Activated naive CD8-positive, alpha-beta T cell (primary cell): ENCODE results near the gene SGSM1.

Source experiments
- H3K27ac Mint-ChIP-seq: one replicate; pipeline ENCODE4 v1.8.0; 2021; ENCODE audit warnings: mixed read lengths
- H3K27me3 Mint-ChIP-seq: one replicate; pipeline ENCODE4 v1.8.0; 2021; ENCODE audit warnings: mixed read lengths
- H3K36me3 Mint-ChIP-seq: one replicate; pipeline ENCODE4 v1.8.0; 2021; ENCODE audit warnings: mixed read lengths
- H3K4me1 Mint-ChIP-seq: one replicate; pipeline ENCODE4 v1.8.0; 2021; ENCODE audit warnings: low read depth, mixed read lengths
- H3K4me3 Mint-ChIP-seq: one replicate; pipeline ENCODE4 v1.8.0; 2021; ENCODE audit warnings: mild to moderate bottlenecking, mixed read lengths
- H3K9me3 Mint-ChIP-seq: one replicate; pipeline ENCODE4 v1.8.0; 2021; ENCODE audit warnings: low read depth, mixed read lengths

SGSM1 gene, protein sequence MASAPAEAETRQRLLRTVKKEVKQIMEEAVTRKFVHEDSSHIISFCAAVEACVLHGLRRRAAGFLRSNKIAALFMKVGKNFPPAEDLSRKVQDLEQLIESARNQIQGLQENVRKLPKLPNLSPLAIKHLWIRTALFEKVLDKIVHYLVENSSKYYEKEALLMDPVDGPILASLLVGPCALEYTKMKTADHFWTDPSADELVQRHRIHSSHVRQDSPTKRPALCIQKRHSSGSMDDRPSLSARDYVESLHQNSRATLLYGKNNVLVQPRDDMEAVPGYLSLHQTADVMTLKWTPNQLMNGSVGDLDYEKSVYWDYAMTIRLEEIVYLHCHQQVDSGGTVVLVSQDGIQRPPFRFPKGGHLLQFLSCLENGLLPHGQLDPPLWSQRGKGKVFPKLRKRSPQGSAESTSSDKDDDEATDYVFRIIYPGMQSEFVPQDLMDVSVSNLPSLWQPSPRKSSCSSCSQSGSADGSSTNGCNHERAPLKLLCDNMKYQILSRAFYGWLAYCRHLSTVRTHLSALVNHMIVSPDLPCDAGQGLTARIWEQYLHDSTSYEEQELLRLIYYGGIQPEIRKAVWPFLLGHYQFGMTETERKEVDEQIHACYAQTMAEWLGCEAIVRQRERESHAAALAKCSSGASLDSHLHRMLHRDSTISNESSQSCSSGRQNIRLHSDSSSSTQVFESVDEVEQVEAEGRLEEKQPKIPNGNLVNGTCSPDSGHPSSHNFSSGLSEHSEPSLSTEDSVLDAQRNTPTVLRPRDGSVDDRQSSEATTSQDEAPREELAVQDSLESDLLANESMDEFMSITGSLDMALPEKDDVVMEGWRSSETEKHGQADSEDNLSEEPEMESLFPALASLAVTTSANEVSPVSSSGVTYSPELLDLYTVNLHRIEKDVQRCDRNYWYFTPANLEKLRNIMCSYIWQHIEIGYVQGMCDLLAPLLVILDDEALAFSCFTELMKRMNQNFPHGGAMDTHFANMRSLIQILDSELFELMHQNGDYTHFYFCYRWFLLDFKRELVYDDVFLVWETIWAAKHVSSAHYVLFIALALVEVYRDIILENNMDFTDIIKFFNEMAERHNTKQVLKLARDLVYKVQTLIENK

DNA sequence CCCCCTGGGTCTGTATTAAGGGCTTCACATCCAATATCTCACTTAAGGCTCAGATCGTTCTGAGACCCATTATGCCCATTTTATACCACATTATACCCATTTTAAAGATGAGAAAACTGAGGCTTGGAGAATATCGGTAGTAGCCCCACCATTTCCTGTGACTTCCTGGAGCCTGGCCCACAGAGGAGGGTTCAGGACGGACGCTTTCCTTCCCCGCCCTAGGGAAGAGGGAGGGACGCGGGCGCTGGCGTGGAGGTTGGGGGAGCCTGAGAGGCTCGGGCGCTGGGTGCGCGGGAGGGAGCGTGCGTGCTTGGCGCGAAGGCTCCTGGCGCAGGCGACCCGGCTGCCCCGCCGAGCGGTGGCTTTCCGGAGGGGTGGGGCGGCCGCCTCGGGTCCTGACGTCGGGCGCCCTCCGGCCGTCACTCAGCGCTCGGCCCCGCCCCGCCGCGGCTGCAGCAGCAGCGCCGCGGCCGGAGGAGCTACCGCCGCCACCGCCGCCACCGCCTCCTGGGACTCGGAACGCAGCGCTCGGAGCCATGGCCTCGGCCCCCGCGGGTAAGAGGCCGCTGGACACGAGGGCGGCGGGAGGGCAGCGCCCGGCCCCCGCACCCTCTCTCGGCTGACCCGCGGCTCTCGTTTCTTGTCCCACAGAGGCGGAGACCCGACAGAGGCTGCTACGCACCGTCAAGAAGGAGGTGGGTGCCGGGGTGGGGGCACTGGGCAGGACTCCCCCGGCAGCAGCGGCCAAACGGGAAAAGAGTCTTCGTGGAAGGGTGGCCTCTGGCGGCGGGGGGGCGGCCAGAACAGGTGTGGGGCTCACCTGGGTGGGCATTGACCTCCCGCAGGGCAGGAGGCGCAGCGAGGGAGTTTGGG is at the start of gene SGSM1:
Gene SGSM1, plus strand, starts transcription at position 422 of the 873 bp plus-strand sequence. Its CDS starts 115 bp downstream, at position 537.
- no peaks in the 10 kb centered on the region for H3K36me3 Mint-ChIP-seq

DNA sequence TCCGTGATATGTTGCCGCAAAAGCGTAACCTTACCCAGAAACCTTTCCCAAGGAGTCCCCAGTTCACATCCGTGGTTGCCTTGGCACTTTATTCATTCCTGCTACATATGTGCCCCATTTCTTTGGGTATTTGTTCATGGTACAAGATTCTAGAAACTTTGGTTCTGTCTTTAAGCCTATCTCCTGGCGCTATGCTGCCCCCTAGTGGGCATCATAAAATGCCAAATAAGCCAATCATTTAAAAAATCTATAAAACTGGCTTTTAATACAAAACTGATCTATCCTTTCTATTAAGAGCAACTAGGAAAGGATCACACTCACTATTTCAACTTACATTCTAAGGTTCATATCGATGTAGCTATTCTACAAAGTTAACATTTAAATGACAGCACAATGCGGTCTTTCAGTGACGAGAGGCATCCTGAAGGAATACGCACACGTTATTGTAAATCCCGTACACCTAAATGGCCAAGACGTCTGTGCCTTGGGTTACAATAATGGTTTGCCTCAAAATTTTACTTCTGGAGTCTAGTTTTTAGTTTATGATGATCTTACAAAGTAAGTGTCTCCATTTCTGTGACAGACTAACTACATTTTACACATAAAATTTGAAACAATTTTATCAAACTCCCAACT is 47.7 kb upstream of the SGSM1 start:
- Mint-ChIP-seq H3K27me3 (no peaks in the 10 kb centered on the region), H3K4me1 (no peaks in the 10 kb centered on the region), H3K9me3 (no peaks in the 10 kb centered on the region), H3K4me3 (no peak overlapping the region), H3K36me3 (no peaks in the 10 kb centered on the region), H3K27ac (no peak overlapping the region)

More for the DNA sequence above, at the start of gene SGSM1:
- H3K27ac Mint-ChIP-seq, result no peak within 1 kb of the TSS
- peak within 1 kb of the TSS; percentile 72 for H3K4me3 Mint-ChIP-seq
- H3K9me3 Mint-ChIP-seq, result no peaks in the 10 kb centered on the region
- peaks cover 8% of the 10 kb centered on the region for H3K4me1 Mint-ChIP-seq
- H3K27me3 Mint-ChIP-seq, result no peaks in the 10 kb centered on the region

DNA sequence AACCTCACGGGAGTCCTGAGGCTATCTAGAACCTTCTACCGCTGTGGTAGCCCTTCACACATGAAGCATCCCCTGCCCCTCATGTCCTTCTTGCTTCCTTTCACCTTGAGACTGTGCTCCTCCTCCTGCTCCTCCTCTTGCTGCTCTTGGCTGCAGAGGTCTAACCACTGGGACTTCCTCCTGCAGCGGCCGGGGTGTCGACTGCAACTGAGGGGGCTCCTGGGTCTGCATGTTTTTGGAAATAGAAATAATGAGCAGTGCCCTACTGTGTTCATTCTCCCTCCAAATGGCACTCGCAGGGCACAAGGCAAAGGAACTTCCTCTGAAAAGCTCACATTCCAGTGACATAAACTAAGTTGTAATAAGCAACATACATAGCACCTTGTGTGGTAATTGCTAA is 46.2 kb upstream of the SGSM1 start:
- Mint-ChIP-seq H3K27me3 (no peaks in the 10 kb centered on the region), H3K4me1 (no peaks in the 10 kb centered on the region), H3K36me3 (no peaks in the 10 kb centered on the region), H3K4me3 (no peak overlapping the region), H3K9me3 (no peaks in the 10 kb centered on the region), H3K27ac (no peak overlapping the region)

DNA sequence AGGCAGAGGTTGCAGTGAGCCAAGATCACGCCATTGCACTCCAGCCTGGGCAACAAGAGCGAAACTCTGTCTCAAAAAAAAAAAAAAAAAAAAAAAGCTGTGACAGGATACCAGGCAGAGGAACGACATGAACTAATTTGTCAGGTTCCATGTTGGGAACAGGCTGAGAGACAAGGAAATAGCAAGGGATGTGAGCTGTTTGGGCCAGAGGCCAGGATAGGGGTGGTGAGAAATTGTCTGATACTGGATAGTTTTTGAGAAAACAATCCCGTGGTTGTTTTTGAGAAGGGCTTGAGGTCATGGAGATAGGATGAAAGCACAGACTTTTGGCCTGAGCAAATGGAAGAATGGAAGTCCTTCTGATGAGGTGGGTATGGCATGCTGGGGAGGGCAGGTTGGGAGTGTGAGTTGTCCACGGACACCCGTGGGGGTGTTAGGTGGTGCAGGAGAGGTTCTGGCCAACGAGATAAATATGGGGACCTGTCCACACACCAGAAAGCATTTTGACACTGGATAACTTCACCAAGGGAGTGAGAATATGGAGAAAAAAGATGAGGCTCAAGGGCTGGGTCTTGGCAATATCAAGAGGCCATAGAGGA is 45.2 kb upstream of the SGSM1 start:
- no peaks in the 10 kb centered on the region for H3K36me3 Mint-ChIP-seq
- no peaks in the 10 kb centered on the region for H3K4me1 Mint-ChIP-seq
- H3K27ac Mint-ChIP-seq, result no peak overlapping the region
- no peaks in the 10 kb centered on the region for H3K9me3 Mint-ChIP-seq
- no peak overlapping the region for H3K4me3 Mint-ChIP-seq
- no peaks in the 10 kb centered on the region for H3K27me3 Mint-ChIP-seq

DNA sequence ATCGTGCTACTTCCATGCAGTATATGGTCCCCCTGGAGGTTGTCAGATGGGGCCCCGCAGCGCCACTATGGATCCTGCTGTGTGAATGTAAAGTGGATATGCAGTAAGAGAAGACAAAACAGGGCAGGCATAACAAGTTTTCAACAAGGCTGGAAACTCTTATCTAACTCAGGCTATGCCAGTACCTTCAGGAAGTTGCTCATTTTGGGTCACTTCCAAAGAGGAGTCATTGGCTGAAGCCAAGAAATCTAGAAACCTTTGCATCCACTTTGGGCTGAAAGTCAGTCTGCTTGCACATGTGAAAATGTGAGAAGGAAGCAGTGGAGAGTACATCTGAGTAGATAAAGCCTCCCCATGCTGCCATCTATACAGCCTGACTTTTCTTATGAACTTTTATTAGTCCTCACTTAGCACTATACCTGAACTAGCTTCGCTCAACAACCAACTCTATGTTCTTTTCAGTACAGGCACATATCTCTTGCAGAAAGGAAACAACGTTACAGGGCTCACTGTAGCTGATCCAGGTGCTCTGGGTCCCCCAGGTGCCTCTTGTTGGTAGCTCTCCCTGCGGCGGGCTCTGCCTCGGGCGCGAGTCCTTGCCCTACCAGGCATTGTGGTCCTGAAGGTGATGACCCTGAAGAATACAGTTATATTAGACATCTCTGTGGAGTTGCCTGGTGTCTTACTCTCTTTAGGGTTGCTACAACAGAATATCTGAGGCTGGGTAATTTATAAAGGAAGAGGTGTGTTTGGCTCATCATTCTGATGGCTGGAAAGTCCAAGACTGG is 43.9 kb upstream of the SGSM1 start:
- Mint-ChIP-seq H3K27me3 (no peaks in the 10 kb centered on the region), H3K27ac (no peak overlapping the region), H3K36me3 (no peaks in the 10 kb centered on the region), H3K9me3 (no peaks in the 10 kb centered on the region), H3K4me3 (no peak overlapping the region), H3K4me1 (no peaks in the 10 kb centered on the region)

DNA sequence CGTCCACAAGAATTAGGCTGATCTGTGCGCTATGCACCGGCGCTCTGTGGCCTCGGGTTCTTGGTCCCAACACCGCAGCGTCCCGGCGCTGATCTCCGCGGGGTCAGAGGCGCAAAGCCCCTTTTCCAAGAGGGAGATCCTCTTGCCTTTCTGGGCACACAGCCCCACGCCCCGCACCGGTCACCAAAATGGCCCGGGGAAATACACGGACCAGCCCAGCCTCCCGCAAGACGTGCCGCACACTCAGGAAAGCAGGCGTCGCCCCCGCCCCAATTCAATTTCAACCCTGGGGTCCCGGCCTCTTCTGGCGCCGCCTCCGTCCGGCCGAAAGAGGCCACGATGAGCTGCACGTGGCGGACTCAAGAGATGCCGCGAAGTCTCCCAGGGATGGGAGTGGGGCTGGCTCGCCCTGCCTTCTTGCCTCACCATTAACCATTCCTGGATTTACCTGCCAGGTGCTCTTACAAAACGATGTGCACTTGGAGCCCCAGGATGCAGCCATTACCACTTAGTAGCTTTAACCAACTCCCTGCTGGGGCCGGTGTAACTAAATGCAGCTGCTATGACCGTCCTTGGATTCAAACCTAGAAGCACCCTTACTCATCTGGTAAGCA is 42.0 kb upstream of the SGSM1 start:
- no peaks in the 10 kb centered on the region for H3K4me1 Mint-ChIP-seq
- no peaks in the 10 kb centered on the region for H3K9me3 Mint-ChIP-seq
- H3K4me3 Mint-ChIP-seq, result no peak overlapping the region
- peaks cover 2% of the 10 kb centered on the region for H3K27me3 Mint-ChIP-seq
- H3K27ac Mint-ChIP-seq, result no peak overlapping the region
- H3K36me3 Mint-ChIP-seq, result no peaks in the 10 kb centered on the region

DNA sequence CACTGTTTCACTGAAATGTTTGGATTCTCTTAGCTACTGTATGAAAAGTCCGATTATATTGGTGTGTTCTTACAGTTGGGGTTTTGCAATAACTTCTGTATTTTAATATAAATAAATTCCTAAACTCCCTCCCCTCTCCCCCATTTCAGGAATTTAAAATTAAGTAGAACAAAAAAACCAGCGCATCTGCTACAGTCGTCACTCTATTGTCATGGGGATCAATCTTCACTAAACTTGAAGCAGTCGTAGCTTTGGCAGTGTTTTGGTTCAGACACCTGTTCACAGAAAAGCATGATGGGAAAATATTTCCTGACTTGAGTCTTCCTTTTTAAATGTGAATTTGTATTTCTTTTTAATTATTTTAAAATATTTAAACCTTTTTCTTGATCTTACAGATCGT is 40.8 kb upstream of the SGSM1 start:
- no peaks in the 10 kb centered on the region for H3K9me3 Mint-ChIP-seq
- H3K27me3 Mint-ChIP-seq, result peaks cover 4% of the 10 kb centered on the region
- no peak overlapping the region for H3K4me3 Mint-ChIP-seq
- no peaks in the 10 kb centered on the region for H3K36me3 Mint-ChIP-seq
- no peak overlapping the region for H3K27ac Mint-ChIP-seq
- H3K4me1 Mint-ChIP-seq, result no peaks in the 10 kb centered on the region

DNA sequence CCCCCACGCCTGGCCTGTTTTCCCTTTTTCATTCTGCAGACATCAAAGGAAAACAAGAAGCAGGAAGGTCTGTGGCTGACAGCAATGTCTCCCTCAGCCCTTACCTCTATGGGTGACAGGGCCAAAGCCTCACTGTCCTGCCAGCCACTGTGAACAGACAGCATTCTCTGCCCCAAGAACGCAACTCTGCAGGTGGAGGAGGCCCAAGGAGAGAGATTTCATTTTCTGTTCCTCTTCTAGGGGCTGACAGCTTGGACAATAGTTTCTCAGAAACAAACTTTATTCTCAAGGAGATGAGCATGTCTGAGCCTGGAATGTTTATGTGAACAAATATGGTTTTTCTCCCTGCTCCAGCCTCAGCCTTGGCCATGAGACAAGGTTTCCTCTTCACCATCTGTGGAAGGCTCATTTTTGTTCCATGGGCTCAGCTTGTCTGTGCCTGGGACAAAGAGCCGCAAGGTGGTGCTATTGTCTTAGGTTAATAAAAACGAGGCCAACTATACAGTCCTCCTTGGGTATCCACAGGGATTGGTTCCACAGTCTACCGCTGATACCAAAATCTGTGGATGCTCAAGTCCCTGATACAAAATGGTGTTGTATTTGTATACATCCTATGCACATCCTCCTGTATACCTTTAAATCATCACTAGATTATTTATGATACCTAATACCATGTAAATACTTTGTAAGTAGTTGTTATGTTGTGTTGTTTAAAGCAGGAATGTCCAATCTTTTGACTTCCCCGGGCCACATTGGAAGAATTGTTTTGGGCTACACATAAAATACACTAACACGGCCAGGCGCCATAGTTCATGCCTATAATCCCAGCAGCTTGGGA is 37.3 kb upstream of the SGSM1 start:
- Mint-ChIP-seq H3K27ac (no peak overlapping the region), H3K9me3 (no peaks in the 10 kb centered on the region)

DNA sequence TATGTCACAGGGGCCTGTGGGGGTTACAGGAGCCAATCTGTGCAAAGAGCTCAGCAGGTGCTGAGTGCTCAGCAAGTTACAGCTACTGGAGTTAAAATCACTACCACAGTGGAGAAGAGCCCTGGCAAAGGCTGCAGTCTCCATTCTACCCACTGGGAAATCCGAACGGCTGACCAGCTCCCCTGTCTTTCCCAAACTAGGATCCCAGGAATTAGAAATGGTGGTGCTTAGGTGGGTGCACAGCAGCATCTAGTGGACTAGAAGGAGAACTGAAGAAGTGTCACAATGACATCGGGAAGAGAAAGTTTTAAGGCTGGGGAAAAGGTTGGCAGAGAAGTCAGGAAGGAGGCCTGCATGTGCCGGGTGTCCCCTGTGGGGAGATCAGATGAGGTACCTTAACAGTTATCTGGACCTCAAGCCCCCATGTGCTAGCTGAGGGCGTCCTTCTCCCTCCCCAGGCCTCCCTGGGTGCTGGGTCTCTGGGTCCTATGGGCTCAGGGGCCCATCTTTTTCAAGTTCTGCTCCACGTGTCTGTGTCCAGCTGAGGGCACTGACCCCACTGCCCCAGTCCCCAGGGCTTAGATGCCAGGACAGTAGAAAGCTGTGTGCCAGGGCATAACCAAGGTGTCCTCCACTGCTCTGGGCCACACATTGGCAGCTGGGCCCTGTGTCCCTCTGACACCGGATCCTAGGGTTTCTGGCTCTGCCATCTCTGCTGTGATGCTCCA is 33.4 kb upstream of the SGSM1 start:
- H3K27me3 Mint-ChIP-seq, result peaks cover 7% of the 10 kb centered on the region
- no peak overlapping the region for H3K27ac Mint-ChIP-seq
- no peak overlapping the region for H3K4me3 Mint-ChIP-seq
- peaks cover 3% of the 10 kb centered on the region for H3K4me1 Mint-ChIP-seq
- no peaks in the 10 kb centered on the region for H3K9me3 Mint-ChIP-seq
- H3K36me3 Mint-ChIP-seq, result no peaks in the 10 kb centered on the region

More for the DNA sequence above, 37.3 kb upstream of the SGSM1 start:
- peaks cover 4% of the 10 kb centered on the region for H3K27me3 Mint-ChIP-seq
- no peaks in the 10 kb centered on the region for H3K4me1 Mint-ChIP-seq
- no peak overlapping the region for H3K4me3 Mint-ChIP-seq
- no peaks in the 10 kb centered on the region for H3K36me3 Mint-ChIP-seq

DNA sequence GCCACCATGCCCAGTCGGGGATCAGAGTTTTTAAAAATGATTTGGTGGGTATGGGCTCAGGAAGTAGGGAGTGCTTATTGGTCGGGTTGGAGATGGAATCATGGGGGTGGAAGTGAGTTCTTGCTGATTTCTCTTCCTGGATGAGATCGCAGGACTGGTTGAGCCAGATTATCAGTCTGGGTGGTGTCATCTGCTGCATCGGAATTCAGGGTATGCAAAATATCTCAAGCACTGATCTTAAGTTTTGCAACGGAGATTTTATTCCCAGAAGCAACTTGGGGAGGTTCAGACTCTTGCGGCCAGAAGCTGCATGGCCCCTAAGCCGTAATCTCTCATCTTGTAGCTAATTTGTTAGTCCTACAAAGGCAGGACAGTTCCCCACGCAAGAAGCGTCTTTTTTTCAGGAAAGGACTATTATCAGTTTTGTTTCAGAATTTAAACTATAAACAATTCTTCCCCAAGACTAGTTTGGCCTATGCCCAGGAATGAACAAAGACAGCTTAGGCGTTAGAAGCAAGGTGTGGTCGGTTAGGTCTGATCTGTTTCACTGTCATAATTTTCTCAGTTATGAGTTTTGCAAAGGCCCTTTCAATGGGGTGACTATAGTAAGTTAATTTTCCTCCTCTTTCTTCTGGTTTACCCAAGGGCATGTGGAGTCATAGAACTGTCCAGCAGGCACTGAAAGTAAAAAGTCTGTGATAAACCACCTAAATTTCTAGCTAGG is 30.1 kb upstream of the SGSM1 start:
- Mint-ChIP-seq H3K9me3 (no peaks in the 10 kb centered on the region), H3K27me3 (peaks cover 6% of the 10 kb centered on the region), H3K36me3 (no peaks in the 10 kb centered on the region), H3K4me1 (peaks cover 3% of the 10 kb centered on the region), H3K27ac (no peak overlapping the region), H3K4me3 (no peak overlapping the region)

DNA sequence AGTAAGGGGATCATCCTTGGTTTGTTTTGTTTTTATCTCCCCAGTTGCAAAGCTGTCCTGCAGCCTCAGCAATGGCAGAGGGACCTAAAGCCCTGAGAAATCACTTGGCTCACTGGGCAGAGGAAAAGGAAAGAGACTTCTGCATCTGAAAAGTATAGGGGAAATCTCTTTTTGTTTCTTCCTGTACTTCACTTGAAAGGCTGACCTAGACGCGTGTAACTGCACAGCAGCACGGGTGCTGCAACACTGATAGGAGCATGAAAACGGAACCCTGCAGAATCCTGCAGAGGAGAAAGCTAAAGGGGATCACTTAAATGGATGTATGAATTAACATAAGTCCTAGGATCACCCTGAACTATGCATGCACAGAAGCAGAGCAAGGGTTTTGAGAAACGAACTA is 29.5 kb upstream of the SGSM1 start:
- Mint-ChIP-seq H3K4me1 (peaks cover 3% of the 10 kb centered on the region), H3K9me3 (no peaks in the 10 kb centered on the region), H3K27ac (no peak overlapping the region), H3K36me3 (no peaks in the 10 kb centered on the region), H3K4me3 (no peak overlapping the region), H3K27me3 (peaks cover 6% of the 10 kb centered on the region)
